Natural killer cell treated with Interleukin-12 subunit alpha and Interleukin-12 subunit beta and Interleukin-15 and Interleukin-18, amount 100 ng/mL, for 72 hours (primary cell): Measurements from ENCODE around the gene DUSP8. TPM values are rescaled to one million over a fixed set of nuclear protein-coding genes. Genes with fewer than 3 reads are reported as not detected.
A peak's percentile ranks its signal among the peaks of the same experiment; 100 is the strongest.

Source experiments
- ATAC-seq, 2 donors: fragments of 150-1000 bp; cut with Tn5 transposase in 1 of 2; sonication (Bioruptor Pico), chemical (Tn5 transposase) in 1 of 2; 2 replicates each; pipeline ENCODE4 v1.10.0; 2021
- DNase-seq: peaks from one replicate; pipeline ENCODE4 v3.0.0; 2022; ENCODE audit warnings: low spot score
- H3K27ac Mint-ChIP-seq, 2 donors: 1 replicate in 1 of 2; 2 replicates in 1 of 2; pipeline ENCODE4 v1.8.0; 2022; ENCODE audit warnings: mixed read lengths in 2 of 2, mild to moderate bottlenecking in 1 of 2, moderate library complexity in 1 of 2
- H3K27me3 Mint-ChIP-seq, 2 donors: 1 replicate in 1 of 2; 2 replicates in 1 of 2; pipeline ENCODE4 v1.8.0; 2022; ENCODE audit warnings: mixed read lengths in 2 of 2
- H3K36me3 Mint-ChIP-seq: one replicate; pipeline ENCODE4 v1.8.0; 2022; ENCODE audit warnings: mixed read lengths
- H3K4me1 Mint-ChIP-seq, 2 donors: 1 replicate in 1 of 2; 2 replicates in 1 of 2; pipeline ENCODE4 v1.8.0; 2022; ENCODE audit warnings: low read depth in 2 of 2, mixed read lengths in 2 of 2, mild to moderate bottlenecking in 1 of 2
- H3K4me3 Mint-ChIP-seq: one replicate; pipeline ENCODE4 v1.8.0; 2022; ENCODE audit warnings: mixed read lengths
- H3K9me3 Mint-ChIP-seq: 2 replicates; pipeline ENCODE4 v1.8.0; 2022; ENCODE audit warnings: mixed read lengths
- total RNA-seq, 2 donors: library from RNA; stranded (reverse); gene quantifications; one replicate each; pipeline ENCODE4 v1.2.3, GENCODE V29; 2022

DUSP8 gene
- total RNA-seq, 2 donors from 2014 or later: 4.2 to 5.4 TPM

DNA sequence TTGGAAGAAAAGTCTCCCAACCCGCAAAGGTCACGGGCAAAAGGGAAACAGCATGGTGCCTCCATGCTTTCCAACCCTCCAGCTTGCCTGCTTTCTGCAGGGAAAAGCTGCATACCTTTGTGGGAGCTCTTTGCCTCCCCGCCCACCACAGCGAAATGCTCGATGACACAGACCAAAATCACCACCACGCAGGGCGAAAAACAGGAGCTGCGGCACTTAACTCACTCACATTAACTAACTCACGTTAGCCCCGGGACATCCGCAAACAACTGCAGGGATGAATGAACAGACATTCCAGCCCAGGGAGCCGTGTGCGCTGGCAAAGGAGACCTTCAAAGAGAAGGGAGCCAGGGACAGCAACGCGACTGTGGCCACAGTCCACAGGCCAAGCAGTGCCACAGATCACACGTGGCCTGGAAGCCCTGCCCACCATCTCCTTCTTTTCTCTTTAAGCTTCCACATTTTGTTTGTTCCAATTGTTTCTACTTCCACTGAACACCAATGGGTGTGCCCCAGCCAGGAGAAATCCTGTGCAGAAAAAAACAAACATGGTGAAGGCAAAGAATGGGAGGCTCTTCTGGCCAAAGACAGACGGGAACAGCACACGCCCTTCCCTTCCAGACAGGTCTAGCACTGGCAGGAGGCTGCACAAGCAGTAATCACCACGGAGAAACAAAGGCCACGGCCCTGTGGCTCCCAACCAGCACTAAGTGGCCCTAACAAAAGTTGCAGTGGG, 39.3 kb downstream of the DUSP8 start:
- Mint-ChIP-seq H3K9me3 (no peaks in the 10 kb centered on the region), H3K27ac (no peak overlapping the region), H3K27me3 (no peaks in the 10 kb centered on the region), H3K4me1 (peaks cover 15 to 34% of the 10 kb centered on the region in 2 donors), H3K4me3 (no peak overlapping the region), H3K36me3 (no peaks in the 10 kb centered on the region)
- ATAC-seq: no peak
- no peak for DNase-seq

GRCh38 chr11:1532014-1532586, 40.0 kb downstream of the DUSP8 start:
- H3K36me3 Mint-ChIP-seq: no peaks in the 10 kb centered on the region
- peaks cover 15 to 34% of the 10 kb centered on the region in 2 donors for H3K4me1 Mint-ChIP-seq
- no peaks in the 10 kb centered on the region for H3K27me3 Mint-ChIP-seq
- ATAC-seq: no peak
- H3K4me3 Mint-ChIP-seq: no peak overlapping the region
- H3K9me3 Mint-ChIP-seq: no peaks in the 10 kb centered on the region
- no peak for DNase-seq
- no peak overlapping the region for H3K27ac Mint-ChIP-seq

DNA sequence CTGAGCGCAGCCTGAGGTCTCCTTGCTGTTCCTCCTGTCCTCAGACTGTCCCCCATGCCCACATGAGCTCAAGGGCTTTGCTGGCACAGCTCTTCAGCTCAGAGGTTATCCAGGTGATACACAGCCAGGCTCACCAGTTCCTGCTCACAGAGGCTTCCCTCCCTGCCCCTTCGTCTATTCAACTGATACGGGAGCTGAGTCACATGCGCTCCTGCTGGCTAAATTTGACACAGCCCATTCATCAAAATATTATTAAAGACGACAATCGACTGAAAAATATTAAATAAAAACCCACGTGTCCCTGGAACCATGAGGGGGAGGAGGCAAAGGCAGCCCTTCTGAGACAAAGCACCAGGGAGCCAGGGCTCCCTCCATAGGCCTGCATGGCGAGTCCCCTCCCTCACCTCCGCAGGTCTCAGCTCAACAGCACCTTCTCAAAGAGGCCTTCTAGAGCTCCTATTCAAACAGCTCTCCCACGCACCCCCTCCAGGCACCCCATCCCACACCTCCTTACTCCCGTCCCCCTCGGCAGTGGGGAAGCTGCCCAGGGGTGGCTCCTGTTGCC, 40.5 kb downstream of the DUSP8 start:
- H3K27ac Mint-ChIP-seq: no peak overlapping the region
- no peaks in the 10 kb centered on the region for H3K36me3 Mint-ChIP-seq
- H3K4me3 Mint-ChIP-seq: no peak overlapping the region

GRCh38 chr11:1530686-1531448, 41.2 kb downstream of the DUSP8 start:
- H3K27me3 Mint-ChIP-seq: no peaks in the 10 kb centered on the region
- ATAC-seq (no peak), DNase-seq (no peak)
- H3K27ac Mint-ChIP-seq: no peak overlapping the region
- H3K36me3 Mint-ChIP-seq: no peaks in the 10 kb centered on the region
- no peak overlapping the region for H3K4me3 Mint-ChIP-seq
- H3K4me1 Mint-ChIP-seq: peaks cover 15 to 29% of the 10 kb centered on the region in 2 donors
- no peaks in the 10 kb centered on the region for H3K9me3 Mint-ChIP-seq

More for the DNA sequence above, 40.5 kb downstream of the DUSP8 start:
- H3K4me1 Mint-ChIP-seq: peaks cover 15 to 32% of the 10 kb centered on the region in 2 donors
- ATAC-seq: no peak
- H3K9me3 Mint-ChIP-seq: no peaks in the 10 kb centered on the region
- no peaks in the 10 kb centered on the region for H3K27me3 Mint-ChIP-seq
- no peak for DNase-seq

GRCh38 chr11:1529774-1530173, 42.3 kb downstream of the DUSP8 start:
- ATAC-seq (no peak), DNase-seq (no peak)
- H3K4me3 Mint-ChIP-seq: no peak overlapping the region
- H3K27me3 Mint-ChIP-seq: no peaks in the 10 kb centered on the region
- no peaks in the 10 kb centered on the region for H3K9me3 Mint-ChIP-seq
- H3K36me3 Mint-ChIP-seq: no peaks in the 10 kb centered on the region
- peaks cover 10 to 25% of the 10 kb centered on the region in 2 donors for H3K4me1 Mint-ChIP-seq
- H3K27ac Mint-ChIP-seq: no peak overlapping the region

DNA sequence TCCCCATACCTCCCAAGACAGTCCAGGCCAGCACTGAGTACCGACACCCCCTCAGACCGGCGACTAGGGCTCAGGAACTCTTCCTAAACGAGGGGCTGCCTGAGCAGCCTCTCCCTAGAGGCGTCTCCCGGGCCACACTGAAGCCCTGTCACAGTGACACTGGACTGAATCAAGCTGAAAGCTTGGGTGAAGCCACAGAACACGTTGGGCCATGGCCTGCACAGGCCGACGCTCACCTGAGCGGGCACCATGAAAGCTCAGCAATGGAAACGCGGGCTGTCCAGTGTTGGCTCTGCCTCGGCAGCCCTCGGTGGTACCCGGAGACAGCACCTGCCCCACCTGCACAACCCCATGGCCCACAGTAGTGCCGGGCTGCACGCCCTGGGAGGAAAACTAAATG, 42.8 kb downstream of the DUSP8 start:
- ATAC-seq (no peak), DNase-seq (no peak)
- Mint-ChIP-seq H3K27me3 (no peaks in the 10 kb centered on the region), H3K4me3 (no peak overlapping the region), H3K4me1 (peaks cover 9 to 20% of the 10 kb centered on the region in 2 donors), H3K27ac (no peak overlapping the region), H3K36me3 (no peaks in the 10 kb centered on the region), H3K9me3 (no peaks in the 10 kb centered on the region)

- Mint-ChIP-seq H3K4me1 (peaks cover 10 to 25% of the 10 kb centered on the region in 2 donors), H3K27me3 (no peaks in the 10 kb centered on the region), H3K27ac (no peak overlapping the region), H3K9me3 (no peaks in the 10 kb centered on the region), H3K36me3 (no peaks in the 10 kb centered on the region), H3K4me3 (no peak overlapping the region)
- DNase-seq: no peak
- ATAC-seq: no peak
Measured at GRCh38 chr11:1528710-1529109, 43.4 kb downstream of the DUSP8 start.

DNA sequence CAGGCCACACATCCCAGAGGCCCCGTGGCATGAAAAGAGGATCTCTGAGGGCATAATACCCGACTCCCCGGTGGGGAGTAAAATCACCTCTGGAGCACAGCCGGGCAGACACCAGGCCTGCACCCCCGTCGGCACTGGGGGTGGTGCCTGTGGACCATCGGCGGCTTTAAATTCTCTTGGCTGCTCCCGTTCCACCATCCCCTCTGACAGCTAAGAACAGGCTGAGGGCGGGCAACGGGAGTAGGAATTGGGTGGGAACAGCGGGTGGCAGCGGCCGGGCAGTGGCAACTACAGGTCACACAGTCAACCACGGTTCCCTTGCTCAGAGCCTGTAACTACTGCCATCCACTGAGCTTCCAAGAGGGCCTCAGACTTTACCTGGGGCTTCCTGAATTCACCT, 45.3 kb downstream of the DUSP8 start:
- Mint-ChIP-seq H3K4me3 (no peak overlapping the region), H3K4me1 (peaks cover 18 to 30% of the 10 kb centered on the region in 2 donors), H3K27ac (no peak overlapping the region), H3K27me3 (no peaks in the 10 kb centered on the region), H3K36me3 (no peaks in the 10 kb centered on the region), H3K9me3 (no peaks in the 10 kb centered on the region)
- no peak for ATAC-seq
- no peak for DNase-seq

GRCh38 chr11:1523779-1524178, 48.3 kb downstream of the DUSP8 start:
- H3K27me3 Mint-ChIP-seq: no peaks in the 10 kb centered on the region
- H3K27ac Mint-ChIP-seq: no peak overlapping the region
- peaks cover 35 to 38% of the 10 kb centered on the region in 2 donors for H3K4me1 Mint-ChIP-seq
- DNase-seq (no peak), ATAC-seq (peak in 1 of 2 donors; percentile 13)
- no peaks in the 10 kb centered on the region for H3K9me3 Mint-ChIP-seq
- H3K36me3 Mint-ChIP-seq: no peaks in the 10 kb centered on the region
- no peak overlapping the region for H3K4me3 Mint-ChIP-seq

DNA sequence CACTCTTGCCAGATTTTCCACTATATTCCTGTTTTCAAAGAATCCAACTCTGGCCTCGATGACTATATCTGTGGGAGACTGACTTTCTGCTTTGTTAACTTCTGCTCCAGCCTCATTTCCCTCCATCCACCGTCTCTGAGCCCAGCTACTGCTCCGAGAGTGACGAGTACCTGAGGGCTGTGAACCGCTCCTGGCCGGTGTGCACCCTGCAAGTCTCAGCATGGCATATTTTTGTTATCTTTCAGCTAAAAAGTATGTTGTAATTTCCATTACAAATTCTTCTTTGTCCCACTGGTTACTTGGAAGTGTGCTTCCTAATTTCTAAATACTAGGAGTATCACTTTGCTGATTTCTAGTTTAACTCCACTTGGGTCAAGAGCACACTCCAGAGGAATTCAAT, 49.0 kb downstream of the DUSP8 start:
- no peaks in the 10 kb centered on the region for H3K36me3 Mint-ChIP-seq
- H3K4me3 Mint-ChIP-seq: no peak overlapping the region
- peaks cover 38 to 39% of the 10 kb centered on the region in 2 donors for H3K4me1 Mint-ChIP-seq
- ATAC-seq (no peak), DNase-seq (no peak)
- H3K27ac Mint-ChIP-seq: no peak overlapping the region
- H3K27me3 Mint-ChIP-seq: no peaks in the 10 kb centered on the region
- H3K9me3 Mint-ChIP-seq: no peaks in the 10 kb centered on the region

- Mint-ChIP-seq H3K27me3 (no peaks in the 10 kb centered on the region), H3K9me3 (no peaks in the 10 kb centered on the region), H3K36me3 (no peaks in the 10 kb centered on the region), H3K4me1 (peaks cover 46 to 48% of the 10 kb centered on the region in 2 donors), H3K4me3 (no peak overlapping the region), H3K27ac (no peak overlapping the region)
- peak in 1 of 2 donors; percentile 3 for ATAC-seq
- no peak for DNase-seq
Measured at GRCh38 chr11:1522081-1522424, 50.0 kb downstream of the DUSP8 start.

- DNase-seq (no peak), ATAC-seq (peak; percentile 65 to 70)
- no peaks in the 10 kb centered on the region for H3K36me3 Mint-ChIP-seq
- no peaks in the 10 kb centered on the region for H3K27me3 Mint-ChIP-seq
- H3K4me1 Mint-ChIP-seq: peaks cover 49 to 51% of the 10 kb centered on the region in 2 donors
- H3K4me3 Mint-ChIP-seq: peak overlapping the region; percentile 38
- peak overlapping the region; percentile 8 to 25 for H3K27ac Mint-ChIP-seq
- H3K9me3 Mint-ChIP-seq: no peaks in the 10 kb centered on the region
Measured at GRCh38 chr11:1521382-1522080, 50.5 kb downstream of the DUSP8 start.

- Mint-ChIP-seq H3K27ac (peak overlapping the region in 1 of 2 donors; percentile 8), H3K4me3 (peak overlapping the region; percentile 38), H3K27me3 (no peaks in the 10 kb centered on the region), H3K9me3 (no peaks in the 10 kb centered on the region), H3K36me3 (no peaks in the 10 kb centered on the region), H3K4me1 (peaks cover 56 to 57% of the 10 kb centered on the region in 2 donors)
- DNase-seq (no peak), ATAC-seq (no peak)
Measured at GRCh38 chr11:1520663-1521267, 51.3 kb downstream of the DUSP8 start.
